Fibroblast of lung (primary cell): ENCODE results near the gene NCOA7.

Source experiments
- CTCF ChIP-seq, 2 donors: IDR thresholded peaks in 1 of 2; conservative IDR thresholded peaks in 1 of 2; 1 replicate in 1 of 2; 2 replicates in 1 of 2; pipeline ENCODE4 v1.5.1; 2011 to 2012; ENCODE audit warnings: low read length in 2 of 2, control low read depth in 1 of 2, inconsistent platforms in 1 of 2, low read depth in 1 of 2, mild to moderate bottlenecking in 1 of 2
- EZH2 ChIP-seq: IDR thresholded peaks from 2 replicates; pipeline ENCODE4 v1.5.1; 2012; ENCODE audit warnings: low read length, control low read depth, mild to moderate bottlenecking; ENCODE audit errors: missing control alignments

GRCh38 chr6:125773387-125774341 is 17.1 kb upstream of the NCOA7 start:
- TF ChIP-seq EZH2 (no peak), CTCF (conservative IDR thresholded peaks at IDR 0.05 in 1 of 2, IDR thresholded peaks at IDR 0.05 in 1 of 2; ENCODE audit: low read depth in 1 of 2, low read length in 2 of 2) (no peak)
